Glomerular visceral epithelial cell (primary cell): ENCODE results near the gene DPF3.
"Not testable (repeated sequence)": the region's sequence is repeated elsewhere in the genome, so short reads cannot be mapped to it uniquely, and the experiment has no call there.

Experiments
- DNase-seq: peaks from one replicate; pipeline ENCODE4 v3.0.0-alpha.2; 2016; ENCODE audit errors: extremely low spot score

DPF3 gene

DNA sequence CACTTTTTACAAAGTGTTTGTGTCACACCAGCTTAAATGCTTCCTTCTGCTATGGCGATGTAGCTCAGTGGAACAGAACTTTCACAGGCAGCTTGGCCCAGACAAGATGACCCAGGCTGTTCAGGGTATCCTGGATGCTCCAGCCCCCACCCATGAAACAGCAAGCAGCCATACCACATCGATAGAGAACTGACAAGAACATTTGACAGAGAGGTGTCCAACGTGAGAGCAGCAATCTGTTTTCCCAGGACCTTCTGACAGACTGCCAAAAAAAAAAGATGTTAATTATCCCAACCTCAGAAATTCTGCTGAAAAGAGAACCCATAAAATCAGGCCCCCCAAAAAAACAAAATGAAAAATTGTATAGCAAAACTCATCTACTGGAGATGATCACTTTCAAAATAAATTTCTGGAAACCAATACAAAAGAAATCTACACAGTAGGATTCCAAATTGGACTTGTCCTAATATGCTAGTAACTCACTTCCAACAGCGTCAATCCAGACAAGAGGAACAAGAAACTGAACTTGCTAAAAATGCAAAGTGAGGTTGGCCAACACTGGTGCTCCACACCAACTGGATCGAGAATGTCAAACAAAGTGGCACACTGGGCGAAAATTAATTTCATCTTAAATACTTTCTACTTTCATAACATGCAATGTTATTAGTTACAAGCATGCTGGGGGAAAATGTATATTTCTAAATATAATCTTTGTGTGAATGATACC, 118.8 kb downstream of the DPF3 start:
- DNase-seq: no peak

DNA sequence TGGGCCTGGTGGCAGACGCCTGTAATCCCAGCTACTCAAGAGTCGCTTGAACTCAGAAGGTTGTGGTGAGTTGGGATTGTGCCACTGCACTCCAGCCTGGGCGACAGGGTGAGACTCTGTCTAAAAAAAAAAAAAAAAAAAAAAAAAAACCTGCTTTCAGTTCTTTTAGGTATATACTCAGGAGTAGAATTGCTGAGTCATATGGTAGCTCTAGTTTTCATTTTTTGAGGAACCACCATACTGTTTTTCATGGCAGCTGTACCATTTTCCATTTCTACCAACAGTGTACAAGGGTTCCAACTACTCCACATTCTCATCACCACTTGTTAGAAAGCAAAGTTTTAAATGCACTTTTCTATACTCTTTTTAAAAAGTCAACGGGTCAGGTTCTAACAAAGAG, 119.8 kb downstream of the DPF3 start:
- DNase-seq: no peak

DNA sequence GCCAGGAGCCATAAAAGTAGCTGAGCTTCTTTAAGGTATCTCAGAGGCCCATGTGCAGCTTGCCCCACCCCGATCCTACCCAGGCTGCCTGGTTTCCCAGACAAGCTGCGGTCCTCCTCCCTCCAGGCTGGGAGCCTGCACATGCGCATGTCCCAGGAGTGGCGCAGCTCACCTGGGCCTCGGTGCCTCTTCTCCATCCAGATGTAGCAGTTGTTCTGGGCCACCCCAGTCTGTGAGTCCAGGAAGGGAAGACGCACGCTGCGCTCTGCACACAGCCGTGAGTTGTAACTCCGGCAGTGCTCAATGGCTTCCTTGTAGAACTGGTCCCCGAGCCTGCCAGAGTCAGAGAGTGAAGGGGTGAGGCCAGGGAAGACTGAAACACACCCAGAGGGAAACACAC, 122.3 kb downstream of the DPF3 start:
- no peak for DNase-seq

DNA sequence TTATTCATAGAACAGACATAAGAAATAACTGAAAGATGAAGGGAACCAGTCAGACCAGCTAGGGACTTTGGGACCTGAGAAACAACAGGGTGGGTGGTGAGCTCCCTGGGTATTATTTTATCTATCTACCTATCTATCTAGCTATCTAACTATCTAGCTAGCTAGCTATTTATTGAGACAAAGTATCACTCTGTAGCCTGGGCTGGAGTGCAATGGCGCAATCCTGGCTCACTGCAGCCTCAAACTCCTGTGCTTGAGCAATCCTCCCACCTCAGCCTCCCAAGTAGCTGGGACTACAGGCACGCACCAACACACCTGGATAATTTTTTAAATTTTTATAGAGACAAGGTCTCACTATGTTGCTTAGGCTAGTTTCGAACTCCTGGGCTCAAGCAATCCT, 127.6 kb downstream of the DPF3 start:
- no peak for DNase-seq

DNA sequence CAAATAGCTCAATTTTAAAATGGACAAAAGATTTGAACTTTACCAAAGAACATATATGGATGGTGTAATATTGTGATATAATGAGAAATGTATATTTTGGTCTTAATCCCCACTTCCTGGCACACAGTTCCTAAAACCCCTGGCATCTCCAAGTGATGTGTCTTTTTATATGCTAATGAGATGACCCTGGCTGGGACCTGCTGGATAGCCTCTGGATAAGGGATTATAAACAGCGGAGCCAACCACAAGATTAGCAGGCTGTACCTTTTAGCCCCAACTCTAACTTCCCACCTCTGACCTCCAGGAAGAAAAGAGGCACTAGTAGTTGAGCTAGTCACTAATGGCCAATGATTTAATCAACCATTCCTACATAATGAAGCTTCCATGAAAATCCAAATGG, 130.0 kb downstream of the DPF3 start:
- DNase-seq: no peak

DNA sequence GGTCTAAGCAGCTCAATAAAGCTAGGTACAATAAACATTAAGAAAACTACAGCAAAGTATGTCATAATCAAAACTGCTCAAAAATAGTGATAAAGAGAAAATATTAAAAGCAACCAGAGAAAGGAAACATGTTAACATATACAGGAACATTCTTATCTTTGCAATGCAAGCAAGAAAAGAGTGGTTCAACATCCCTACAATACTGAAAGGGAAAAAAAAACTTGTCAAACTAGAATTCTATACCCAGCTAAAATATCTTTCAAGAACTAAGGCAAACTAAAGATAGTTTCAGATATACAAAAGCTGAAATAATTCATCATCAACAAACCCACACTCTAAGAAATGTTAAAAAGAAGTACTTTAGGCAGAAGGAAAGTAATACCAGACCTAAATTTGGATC, 134.2 kb downstream of the DPF3 start:
- no peak for DNase-seq

DNA sequence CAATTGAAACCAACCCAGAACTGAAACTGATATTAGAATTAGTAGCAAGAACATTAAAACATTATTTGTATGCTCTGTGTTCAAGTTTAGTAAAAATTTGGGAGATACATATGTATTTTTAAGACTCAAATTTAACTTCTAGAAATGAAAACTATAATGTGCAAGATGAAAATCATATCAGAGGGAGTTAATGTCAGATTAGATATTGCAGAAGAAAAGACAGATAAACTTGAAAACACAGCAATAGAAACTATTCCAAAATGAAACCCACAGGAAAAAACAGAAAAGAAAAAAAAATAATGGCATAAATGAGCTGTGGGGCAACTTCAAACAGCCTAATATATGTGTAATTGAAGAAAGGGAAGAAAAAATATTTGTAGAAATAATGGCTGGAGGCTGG, 134.9 kb downstream of the DPF3 start:
- DNase-seq: no peak

DNA sequence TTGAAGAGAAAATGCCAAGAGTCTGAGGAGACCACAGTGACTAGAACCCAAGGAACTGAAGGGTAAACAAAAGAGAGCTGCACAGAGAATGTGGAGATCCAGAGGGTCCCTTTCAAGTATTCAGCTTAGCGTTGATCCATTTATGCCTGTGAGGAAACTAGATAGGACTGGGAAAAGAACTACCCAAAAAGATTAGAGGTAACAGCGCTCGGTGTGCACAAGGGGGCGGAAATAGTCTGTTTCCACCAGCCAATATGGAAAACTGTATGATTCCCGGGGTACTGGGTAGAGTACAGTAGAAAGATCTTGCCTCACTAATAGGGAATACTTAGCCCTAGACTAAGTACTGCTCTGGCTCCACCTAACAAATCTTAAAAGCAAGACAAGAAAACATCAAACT, 135.5 kb downstream of the DPF3 start:
- no peak for DNase-seq

DNA sequence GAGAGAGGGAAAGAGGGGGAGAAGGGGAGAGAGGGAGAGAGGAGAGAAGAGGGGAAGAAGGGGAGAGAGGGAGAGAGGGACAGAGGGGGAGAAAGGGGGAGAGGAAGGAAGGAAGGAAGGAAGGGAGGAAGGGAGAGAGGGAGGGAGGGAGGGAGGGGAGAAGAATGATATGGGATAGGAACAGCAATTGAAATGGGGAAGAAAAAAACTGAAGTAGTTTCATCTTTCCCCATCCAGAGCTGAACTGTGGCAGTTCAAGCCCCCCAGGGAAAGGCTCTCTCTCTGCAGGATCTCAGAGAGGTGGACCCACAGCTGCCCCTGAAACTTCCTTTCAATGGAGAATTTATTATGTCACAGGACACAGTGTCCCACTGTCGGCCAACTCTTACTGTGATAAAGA, 136.9 kb downstream of the DPF3 start:
- no peak for DNase-seq

DNA sequence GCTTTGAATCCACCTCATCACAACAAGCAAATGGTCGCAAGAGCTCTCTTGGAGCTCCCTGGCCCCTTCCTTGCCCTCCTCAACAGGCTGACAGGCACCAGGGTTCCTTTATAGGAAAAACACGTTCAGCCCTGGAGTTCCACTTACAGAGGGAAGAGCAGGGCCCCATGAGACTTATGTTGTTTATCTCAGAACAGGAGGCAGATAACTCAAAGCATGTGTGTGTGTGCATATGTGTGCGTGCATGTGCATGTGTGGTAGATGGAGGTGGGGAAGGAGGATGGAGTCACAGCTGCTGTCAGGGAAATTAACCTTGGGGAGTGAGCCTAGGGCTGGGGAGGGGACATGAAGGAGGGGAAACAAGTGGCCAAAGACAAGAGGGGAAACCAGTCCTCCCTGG, 138.1 kb downstream of the DPF3 start:
- no peak for DNase-seq

DNA sequence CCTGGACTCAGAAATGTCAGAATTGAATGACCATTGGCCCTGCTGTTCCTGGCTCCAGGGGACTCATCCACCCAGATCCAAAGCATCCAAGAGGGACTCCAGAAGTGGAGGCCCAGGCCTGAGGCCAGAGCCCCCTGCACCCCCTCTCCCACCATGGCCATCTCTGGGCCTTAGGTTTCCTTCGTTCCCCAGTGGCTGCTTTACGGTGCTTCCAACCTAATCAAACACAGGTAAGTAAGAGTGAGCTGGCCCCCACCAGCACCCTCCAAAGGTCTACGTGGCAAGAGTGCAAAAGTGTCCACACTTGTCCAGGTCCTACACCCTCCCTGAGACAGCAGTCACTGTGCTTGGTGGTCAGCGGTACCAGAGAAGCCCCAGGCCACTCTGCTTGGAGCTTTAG, 139.0 kb downstream of the DPF3 start:
- DNase-seq: no peak

DNA sequence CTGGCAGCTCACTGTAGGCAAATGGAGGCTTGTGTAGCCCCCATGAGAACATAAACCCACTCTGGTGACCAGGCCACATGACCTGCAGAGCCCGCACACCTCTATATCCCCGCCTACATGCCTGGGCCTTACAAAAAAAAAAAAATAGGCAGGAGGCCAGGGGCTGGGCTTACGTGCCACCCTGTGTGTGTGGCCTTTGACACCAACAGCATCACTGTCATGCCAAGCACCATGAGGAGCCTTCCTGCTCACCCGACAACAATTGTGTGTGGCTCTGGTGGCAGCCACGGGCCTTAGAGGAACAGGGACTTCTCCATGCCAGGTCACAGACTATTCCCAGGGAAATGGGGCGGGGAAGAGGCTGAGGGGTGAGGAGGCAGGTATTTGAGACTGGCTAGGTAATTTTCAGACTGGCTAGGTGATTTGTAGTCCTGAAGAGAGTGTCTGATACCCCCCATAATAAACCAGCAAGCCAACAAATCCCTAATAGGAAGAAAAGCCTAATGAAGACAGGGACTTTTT, 140.0 kb downstream of the DPF3 start:
- DNase-seq: no peak

DNA sequence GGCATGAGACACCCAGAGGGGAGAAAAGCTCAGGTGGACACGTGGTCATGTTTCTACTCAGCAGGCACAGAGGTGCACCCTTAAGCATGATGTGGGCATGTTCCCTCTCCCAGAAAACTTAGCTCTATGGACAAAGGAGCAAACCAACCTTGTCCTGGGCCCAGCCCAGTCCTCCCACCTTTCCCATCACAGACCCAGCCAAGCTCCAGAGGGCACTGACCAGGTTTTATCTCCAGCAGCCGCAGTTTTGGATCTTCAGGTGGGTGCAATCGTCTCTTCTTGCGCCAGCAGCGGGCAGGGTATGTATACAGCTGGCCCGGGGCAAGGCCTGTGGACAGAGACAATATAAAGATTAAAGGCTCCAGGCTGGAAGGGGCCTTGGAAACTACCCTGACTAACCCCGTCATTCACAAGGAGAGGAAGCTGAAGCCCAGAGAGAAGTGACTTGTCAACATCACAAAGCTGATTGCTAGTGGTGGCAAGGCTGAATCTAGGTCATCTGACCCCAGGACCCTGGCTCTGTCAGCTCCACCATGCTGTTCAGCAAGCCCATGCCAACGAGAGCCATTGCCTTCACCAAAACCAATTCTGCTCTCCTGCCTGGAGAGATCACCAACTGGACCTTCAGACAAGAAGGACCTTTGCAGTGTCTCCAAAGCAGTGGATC, 140.7 kb downstream of the DPF3 start:
- no peak for DNase-seq

DNA sequence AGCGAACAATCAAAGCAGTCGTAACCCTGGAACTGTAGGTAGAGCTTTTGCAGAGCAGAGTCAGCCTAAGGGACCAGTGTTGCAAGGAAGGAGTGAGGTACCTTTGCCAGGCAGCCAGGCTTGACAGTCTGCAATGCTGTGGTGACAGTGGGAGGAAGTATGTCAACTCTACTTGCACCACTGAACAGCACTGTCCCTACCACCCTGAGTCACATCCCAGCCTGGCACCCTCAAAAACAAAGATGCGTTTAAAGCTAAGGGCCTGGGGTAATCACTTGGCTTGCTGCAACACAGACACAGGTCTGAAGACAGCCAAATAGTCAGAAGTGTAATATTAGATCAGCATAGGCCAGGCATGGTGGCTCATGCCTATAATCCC, 141.9 kb downstream of the DPF3 start:
- peak; percentile 9 for DNase-seq

DNA sequence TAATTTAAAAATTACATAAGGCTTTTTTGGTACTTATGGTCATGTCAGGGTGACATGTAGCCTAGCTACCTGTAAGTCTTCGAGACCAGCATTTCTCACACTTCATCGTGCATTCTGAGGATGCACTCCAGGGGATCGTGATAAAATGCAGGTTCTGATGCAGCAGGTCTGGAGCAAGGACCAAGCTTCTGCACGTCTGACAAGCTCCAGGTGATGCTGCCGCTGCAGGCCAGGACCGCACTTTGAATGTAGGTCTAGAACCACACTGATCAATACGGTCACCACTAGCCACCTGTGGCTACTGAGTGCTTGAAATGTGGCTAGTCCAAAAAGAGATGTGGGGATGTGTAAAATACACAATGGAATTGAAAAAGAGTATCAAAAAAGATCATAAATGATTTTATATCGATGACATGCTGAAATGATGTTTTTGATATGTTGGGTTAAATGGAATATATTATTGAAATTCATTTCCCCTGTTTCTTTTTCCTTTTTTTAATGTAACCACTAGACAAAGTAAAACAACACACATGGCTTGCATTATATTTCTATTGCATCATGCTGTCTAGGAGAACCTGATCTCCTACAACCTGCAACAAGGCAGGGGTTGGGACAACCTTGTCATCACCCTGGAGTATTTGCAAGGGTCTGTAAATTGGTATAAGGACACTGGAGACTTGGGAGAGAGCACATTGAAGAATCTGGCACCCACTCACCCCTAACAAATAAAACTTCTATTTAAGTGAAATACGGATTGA, 142.4 kb downstream of the DPF3 start:
- DNase-seq: no peak

DNA sequence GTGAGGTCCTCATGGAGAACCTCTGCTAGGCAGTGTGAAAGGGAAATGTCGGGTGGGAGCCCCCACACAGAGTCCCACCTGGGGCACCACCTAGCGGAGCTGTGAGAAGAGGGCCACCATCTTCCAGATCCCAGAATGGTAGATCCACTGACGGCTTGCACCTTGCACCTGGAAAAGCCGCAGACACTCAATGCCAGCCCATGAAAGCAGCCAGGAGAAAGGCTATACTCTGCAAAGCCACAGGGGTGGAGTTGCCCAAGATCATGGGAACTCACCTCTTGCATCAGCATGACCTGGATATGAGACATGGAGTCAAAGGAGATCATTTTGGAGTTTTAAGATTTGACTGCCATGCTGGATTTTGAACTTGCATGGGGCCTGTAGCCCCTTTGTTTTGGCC, 145.0 kb downstream of the DPF3 start:
- DNase-seq: not testable (repeated sequence)

DNA sequence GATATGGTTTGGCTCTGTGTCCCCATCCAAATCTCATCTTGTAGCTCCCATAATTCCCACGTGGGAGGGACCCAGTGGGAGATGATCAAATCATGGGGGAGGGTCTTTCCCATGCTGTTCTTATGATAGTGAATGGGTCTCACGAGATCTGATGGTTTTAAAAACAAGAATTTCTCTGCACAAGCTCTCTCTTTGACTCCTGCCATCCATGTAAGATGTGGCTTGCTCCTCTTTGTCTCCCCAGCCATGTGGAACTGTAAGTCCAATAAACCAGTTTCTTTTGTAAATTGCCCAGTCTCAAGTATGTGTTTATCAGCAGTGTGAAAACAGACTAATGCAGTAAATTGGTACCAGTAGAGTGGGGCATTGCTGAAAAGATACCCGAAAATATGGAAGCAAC, 146.2 kb downstream of the DPF3 start:
- no peak for DNase-seq

DNA sequence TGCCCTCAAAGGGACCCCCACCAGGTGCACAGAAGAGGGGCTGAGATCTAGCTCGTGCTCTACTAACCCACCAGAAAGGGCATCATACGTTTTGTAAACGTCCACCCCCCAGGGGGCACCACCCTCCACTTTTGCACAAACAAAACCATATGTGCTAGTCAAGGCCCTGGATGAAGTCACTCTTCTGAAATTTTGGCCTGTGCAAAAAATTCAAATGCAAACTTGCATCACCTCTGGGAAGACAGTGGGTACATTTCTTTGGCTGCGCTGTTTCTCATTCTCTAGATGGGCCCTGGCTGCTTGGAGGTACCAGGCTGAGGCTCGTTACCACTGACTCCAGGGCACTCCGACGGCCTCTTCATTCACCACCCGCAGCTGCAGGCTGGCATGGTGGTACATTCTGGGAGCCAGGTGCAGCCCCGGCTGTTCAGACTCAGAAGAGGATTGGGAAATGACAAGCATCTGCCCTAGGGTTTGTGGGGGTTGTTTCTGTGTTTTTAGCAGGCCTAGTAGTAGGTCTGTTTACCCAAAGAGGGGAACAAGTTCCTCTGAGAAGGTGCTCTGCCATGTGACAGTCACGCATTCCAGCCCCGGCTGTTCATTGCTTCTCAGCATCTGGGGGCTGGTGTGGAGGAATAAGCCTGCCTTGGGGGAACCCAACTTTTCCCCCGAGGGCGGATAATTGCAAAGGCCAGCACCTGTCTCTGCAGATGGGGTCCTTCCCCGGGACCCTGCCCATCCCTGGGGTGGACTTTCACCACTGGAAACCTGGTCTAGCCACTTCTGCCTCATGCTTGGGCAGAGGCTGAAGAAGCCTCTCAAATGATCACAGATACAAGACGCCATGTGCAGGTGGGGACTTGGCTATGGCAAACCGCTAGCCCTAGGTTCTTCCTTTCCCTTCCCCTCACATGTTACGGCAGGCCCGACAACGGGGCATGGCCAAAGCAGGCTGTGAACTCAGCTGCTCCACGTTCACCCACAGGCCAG, 147.6 kb downstream of the DPF3 start:
- peak; percentile 16 for DNase-seq

DNA sequence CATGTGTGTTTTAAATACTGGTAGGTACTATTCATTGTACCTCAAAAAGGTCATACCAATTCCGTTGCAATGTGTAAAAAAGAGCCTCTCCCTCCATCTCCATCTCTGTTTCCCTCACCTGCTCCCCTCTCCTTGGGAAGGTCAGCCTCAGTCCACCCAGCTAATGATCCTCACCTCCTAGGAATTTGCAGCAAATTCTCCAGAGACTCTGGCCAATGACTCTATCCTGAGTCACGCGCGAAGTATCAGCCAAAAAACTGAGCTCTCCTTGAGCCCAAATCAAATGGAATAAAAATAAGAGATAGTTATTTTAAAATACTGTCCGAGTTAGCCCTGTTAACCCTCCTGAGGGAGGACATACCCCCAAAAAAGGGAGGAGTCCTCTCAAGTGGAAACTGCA, 148.4 kb downstream of the DPF3 start:
- DNase-seq: peak; percentile 65

DNA sequence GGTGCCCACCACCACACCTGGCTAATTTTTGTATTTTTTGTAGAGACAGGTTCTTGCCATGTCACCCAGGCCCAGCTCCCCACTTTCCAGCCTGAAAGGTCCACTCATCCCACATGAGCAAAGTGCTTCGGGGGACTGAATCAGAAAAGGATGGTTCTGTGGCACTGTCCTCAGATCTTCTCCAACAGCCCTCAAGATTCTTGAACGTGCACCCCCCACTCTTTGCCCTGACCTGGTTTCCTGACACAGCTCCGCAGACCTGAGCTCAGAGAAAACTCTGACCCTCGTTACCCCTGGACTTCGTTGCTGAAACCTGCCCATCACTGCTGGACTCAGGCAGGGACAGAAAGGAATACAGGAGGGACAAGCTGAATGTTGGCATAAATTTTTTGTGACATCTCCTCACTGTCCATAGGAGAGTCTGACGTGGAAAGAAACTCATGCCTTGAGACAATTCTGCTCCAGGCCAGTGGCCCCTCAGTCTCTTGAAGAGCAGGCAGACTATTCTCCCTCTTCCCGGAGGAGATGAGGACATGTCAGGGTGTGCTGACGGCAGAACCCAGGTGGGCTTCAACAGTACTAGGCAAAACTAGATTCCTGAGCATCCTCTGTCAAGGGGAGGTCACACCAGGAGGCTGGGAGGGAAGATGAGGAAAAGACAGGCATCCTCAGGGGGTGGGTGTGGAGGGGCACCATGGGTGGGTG, 149.3 kb downstream of the DPF3 start:
- no peak for DNase-seq

DNA sequence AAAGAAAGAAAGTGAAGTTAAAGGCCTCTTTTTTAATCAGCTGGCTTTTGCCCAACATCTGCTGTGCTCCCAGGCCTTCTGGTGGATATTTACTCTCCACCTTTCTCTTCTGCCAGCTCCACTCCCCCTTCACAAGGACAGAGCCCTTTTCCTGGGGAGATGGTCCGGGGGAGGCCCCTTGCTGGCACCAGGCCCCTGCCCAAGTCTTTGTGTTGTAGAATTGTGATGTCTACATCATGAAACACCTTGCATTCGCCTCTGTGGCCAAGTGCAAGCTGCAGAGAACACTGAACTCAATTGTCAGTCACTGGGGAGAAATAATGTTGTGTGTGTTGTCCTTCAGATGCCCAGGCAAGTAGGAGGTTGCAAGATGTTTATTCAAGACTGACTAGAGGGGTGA, 150.3 kb downstream of the DPF3 start:
- DNase-seq: no peak
